Omental fat pad (tissue), 4 donors: ENCODE results near the gene SLC1A5. TPM values are rescaled to one million over a fixed set of nuclear protein-coding genes. Genes with fewer than 3 reads are reported as not detected.

Source experiments
- ATAC-seq: fragments of 150-250 bp; one replicate; pipeline ENCODE4 v1.9.1; 2016; ENCODE audit warnings: mild to moderate bottlenecking, moderate library complexity; ENCODE audit not compliant: low FRiP score
- DNase-seq: peaks from one replicate; pipeline ENCODE4 v3.0.0-alpha.2; 2019; ENCODE audit warnings: low spot score
- total RNA-seq, 4 donors: library from RNA; depleted of rRNA; stranded (reverse); fragments of >200 nt; gene quantifications; one replicate each; pipeline ENCODE4 v1.1.0, GENCODE V29; 2016
- TF ChIP-seq, protein P1 (sequence below), 3 donors: fragments of 450-650 bp; IDR thresholded peaks; one replicate each; pipeline ENCODE4 v1.5.1; 2016 to 2017; ENCODE audit warnings: antibody characterized with exemption in 3 of 3, mild to moderate bottlenecking in 3 of 3, moderate library complexity in 2 of 3

The SLC1A5 gene
- total RNA-seq, 4 donors from 2014 or later, result 86.7 to 158 (median 140) TPM

DNA sequence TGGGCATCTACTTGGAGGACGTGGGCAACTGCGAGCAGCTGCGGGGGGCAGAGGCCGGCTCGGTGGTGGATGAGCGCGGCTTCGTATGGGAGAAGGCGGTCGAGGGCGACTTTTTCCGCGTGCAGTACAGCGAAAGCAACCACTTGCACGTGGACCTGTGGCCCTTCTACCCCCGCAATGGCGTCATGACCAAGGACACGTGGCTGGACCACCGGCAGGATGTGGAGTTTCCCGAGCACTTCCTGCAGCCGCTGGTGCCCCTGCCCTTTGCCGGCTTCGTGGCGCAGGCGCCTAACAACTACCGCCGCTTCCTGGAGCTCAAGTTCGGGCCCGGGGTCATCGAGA, 31.9 kb downstream of the SLC1A5 start:
- DNase-seq (no peak), ATAC-seq (no peak)
- TF ChIP-seq, protein P1, sequence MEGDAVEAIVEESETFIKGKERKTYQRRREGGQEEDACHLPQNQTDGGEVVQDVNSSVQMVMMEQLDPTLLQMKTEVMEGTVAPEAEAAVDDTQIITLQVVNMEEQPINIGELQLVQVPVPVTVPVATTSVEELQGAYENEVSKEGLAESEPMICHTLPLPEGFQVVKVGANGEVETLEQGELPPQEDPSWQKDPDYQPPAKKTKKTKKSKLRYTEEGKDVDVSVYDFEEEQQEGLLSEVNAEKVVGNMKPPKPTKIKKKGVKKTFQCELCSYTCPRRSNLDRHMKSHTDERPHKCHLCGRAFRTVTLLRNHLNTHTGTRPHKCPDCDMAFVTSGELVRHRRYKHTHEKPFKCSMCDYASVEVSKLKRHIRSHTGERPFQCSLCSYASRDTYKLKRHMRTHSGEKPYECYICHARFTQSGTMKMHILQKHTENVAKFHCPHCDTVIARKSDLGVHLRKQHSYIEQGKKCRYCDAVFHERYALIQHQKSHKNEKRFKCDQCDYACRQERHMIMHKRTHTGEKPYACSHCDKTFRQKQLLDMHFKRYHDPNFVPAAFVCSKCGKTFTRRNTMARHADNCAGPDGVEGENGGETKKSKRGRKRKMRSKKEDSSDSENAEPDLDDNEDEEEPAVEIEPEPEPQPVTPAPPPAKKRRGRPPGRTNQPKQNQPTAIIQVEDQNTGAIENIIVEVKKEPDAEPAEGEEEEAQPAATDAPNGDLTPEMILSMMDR (IDR thresholded peaks at IDR 0.05), result no peak

- TF ChIP-seq, protein P1 (IDR thresholded peaks at IDR 0.05), result no peak
- DNase-seq, result no peak
- ATAC-seq, result no peak
These were observed 32.4 kb downstream of the SLC1A5 start for GRCh38 chr19:46755853-46756543.

DNA sequence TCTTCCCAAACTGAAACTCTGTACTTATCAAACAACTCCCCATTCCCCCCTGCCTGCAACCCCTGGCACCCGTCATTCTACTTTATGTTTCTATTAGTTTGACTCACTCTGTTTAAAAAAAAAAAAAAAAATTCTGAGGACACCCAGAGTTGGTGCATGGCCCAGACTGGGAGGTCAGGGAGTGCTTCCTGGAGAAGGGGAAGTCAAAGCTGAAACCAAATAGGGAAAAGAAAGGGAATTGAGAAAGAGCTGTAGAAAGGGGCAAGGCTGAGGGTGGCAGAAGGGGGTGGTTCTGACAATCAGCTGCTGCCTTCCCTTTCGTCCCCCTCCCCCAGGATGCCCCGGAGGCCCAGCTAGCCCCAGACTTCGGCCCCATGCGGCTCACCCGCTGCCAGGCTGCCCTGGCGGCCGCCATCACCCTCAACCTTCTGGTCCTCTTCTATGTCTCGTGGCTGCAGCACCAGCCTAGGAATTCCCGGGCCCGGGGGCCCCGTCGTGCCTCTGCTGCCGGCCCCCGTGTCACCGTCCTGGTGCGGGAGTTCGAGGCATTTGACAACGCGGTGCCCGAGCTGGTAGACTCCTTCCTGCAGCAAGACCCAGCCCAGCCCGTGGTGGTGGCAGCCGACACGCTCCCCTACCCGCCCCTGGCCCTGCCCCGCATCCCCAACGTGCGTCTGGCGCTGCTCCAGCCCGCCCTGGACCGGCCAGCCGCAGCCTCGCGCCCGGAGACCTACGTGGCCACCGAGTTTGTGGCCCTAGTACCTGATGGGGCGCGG, 33.1 kb downstream of the SLC1A5 start:
- no peak for DNase-seq
- no peak for ATAC-seq

GRCh38 chr19:46753420-46754155, 34.8 kb downstream of the SLC1A5 start:
- TF ChIP-seq, protein P1 (IDR thresholded peaks at IDR 0.05), result no peak
- ATAC-seq (no peak), DNase-seq (no peak)

More for the DNA sequence above, 33.1 kb downstream of the SLC1A5 start:
- TF ChIP-seq, protein P1 (IDR thresholded peaks at IDR 0.05), result no peak

- ATAC-seq (no peak), DNase-seq (peak; percentile 90)
- TF ChIP-seq, protein P1 (IDR thresholded peaks at IDR 0.05), result no peak
These were observed 39.9 kb downstream of the SLC1A5 start for GRCh38 chr19:46748325-46749109.

- ATAC-seq, result peak; percentile 67
- no peak for DNase-seq
- TF ChIP-seq, protein P1 (IDR thresholded peaks at IDR 0.05), result no peak
These were observed 41.9 kb downstream of the SLC1A5 start, which contains the start of gene STRN4 for GRCh38 chr19:46746281-46747057. TSS of gene STRN4 (minus strand) at chr19:46746450. CDS start at chr19:46746430, 20 bp downstream.
